ENCODE measurements around the gene CNGB1.

DNA sequence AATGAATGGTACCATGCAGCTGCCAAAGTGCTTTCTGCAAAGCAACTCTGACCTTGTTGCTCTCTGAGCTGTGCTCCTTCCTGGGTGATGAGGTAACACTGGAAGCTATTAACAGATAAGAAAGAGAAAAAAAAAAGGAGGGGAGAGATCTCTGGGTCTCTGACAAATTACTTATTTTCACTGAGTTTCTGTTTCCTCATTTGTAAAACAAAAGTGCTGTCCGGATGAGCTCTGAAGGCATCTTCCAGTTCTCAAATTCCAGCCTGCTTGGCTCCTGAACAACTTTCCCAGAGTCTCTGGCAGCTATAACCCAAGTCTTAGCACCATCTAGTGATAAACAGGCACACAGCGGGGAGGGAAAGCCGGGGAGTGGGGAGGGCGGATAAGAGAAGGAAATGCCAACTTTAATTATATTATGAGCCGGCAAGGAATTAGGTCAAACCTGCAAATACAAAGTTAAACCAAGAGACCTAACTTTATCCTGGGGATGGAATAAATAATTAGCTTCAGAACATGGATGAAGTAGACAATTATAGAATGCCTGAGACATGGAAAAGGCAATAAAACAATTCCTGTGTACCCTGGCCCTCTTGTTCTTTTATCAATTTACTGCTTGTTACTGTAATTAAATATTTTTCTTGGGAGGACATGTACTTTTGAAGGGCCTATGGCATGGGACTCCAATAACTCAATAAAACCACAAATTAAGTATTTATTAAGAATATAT is 107.3 kb downstream of the CNGB1 start:
- TF ChIP-seq, protein P1, sequence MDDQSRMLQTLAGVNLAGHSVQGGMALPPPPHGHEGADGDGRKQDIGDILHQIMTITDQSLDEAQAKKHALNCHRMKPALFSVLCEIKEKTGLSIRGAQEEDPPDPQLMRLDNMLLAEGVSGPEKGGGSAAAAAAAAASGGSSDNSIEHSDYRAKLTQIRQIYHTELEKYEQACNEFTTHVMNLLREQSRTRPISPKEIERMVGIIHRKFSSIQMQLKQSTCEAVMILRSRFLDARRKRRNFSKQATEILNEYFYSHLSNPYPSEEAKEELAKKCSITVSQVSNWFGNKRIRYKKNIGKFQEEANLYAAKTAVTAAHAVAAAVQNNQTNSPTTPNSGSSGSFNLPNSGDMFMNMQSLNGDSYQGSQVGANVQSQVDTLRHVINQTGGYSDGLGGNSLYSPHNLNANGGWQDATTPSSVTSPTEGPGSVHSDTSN (CRISPR knock-in tag; IDR thresholded peaks at IDR 0.05; ENCODE audit: borderline replicate concordance): no peak
- TF ChIP-seq, protein P2, sequence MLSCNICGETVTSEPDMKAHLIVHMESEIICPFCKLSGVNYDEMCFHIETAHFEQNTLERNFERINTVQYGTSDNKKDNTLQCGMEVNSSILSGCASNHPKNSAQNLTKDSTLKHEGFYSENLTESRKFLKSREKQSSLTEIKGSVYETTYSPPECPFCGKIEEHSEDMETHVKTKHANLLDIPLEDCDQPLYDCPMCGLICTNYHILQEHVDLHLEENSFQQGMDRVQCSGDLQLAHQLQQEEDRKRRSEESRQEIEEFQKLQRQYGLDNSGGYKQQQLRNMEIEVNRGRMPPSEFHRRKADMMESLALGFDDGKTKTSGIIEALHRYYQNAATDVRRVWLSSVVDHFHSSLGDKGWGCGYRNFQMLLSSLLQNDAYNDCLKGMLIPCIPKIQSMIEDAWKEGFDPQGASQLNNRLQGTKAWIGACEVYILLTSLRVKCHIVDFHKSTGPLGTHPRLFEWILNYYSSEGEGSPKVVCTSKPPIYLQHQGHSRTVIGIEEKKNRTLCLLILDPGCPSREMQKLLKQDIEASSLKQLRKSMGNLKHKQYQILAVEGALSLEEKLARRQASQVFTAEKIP (CRISPR knock-in tag; IDR thresholded peaks at IDR 0.05; ENCODE audit: borderline replicate concordance): no peak
- TF ChIP-seq ZFP36 (IDR thresholded peaks at IDR 0.05; ENCODE audit: borderline replicate concordance, low read depth, low read length, partially characterized antibody) (no peak), REPIN1 (CRISPR knock-in tag; IDR thresholded peaks at IDR 0.05; ENCODE audit: borderline replicate concordance, low read depth) (no peak), EZH2 (conservative IDR thresholded peaks at IDR 0.05; ENCODE audit: low read depth, low read length) (no peak), ZNF121 (CRISPR knock-in tag; IDR thresholded peaks at IDR 0.05) (no peak), TAF1 (CRISPR knock-in tag; IDR thresholded peaks at IDR 0.05) (no peak)
- TF ChIP-seq, protein P3, sequence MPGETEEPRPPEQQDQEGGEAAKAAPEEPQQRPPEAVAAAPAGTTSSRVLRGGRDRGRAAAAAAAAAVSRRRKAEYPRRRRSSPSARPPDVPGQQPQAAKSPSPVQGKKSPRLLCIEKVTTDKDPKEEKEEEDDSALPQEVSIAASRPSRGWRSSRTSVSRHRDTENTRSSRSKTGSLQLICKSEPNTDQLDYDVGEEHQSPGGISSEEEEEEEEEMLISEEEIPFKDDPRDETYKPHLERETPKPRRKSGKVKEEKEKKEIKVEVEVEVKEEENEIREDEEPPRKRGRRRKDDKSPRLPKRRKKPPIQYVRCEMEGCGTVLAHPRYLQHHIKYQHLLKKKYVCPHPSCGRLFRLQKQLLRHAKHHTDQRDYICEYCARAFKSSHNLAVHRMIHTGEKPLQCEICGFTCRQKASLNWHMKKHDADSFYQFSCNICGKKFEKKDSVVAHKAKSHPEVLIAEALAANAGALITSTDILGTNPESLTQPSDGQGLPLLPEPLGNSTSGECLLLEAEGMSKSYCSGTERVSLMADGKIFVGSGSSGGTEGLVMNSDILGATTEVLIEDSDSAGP (CRISPR knock-in tag; IDR thresholded peaks at IDR 0.05; ENCODE audit: borderline replicate concordance): no peak
- TF ChIP-seq, protein P4, sequence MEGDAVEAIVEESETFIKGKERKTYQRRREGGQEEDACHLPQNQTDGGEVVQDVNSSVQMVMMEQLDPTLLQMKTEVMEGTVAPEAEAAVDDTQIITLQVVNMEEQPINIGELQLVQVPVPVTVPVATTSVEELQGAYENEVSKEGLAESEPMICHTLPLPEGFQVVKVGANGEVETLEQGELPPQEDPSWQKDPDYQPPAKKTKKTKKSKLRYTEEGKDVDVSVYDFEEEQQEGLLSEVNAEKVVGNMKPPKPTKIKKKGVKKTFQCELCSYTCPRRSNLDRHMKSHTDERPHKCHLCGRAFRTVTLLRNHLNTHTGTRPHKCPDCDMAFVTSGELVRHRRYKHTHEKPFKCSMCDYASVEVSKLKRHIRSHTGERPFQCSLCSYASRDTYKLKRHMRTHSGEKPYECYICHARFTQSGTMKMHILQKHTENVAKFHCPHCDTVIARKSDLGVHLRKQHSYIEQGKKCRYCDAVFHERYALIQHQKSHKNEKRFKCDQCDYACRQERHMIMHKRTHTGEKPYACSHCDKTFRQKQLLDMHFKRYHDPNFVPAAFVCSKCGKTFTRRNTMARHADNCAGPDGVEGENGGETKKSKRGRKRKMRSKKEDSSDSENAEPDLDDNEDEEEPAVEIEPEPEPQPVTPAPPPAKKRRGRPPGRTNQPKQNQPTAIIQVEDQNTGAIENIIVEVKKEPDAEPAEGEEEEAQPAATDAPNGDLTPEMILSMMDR (CRISPR knock-in tag; IDR thresholded peaks at IDR 0.05): peak; percentile 83

Measured in HepG2 (cell line).